ENCODE data around the gene RNF141. TPM values are rescaled to one million over a fixed set of nuclear protein-coding genes. Genes with fewer than 3 reads are reported as not detected.

RNF141 gene
- total and polyA plus RNA-seq, 10 of the 15 experiments (the other 5 are each of a cell fraction or from before 2014, with no cell fraction given): 7.6 to 36.8 (median 13.6) TPM

- no peaks in the 10 kb centered on the region for H3K9me3 ChIP-seq (replicated peaks; ENCODE audit: control insufficient read depth, insufficient read depth, low read length)
- ChIA-PET SMC1A (ENCODE audit: uncharacterized antibody, unreplicated experiment) (interaction anchor here (1.2 to 1.4 kb wide), 2 partner anchors 71 to 98 kb away, joined by 3 to 4 read pairs; no protein-coding TSS in a partner anchor), RAD21 (ENCODE audit: unreplicated experiment) (no interaction called here), POLR2A (no interaction called here), CTCF (interaction anchor here (0.9 to 2.0 kb wide), 5 partner anchors 27 to 139 kb away, joined by 4 to 7 read pairs (median 5); partner anchors contain the start of gene RNF141)
- in situ Hi-C loops (cut with MboI): no loop called here
- BruUV-seq (replicated peaks): TSS peak; percentile 28
- no peaks in the 10 kb centered on the region for H3K27me3 ChIP-seq (replicated peaks in 1 of 2; ENCODE audit: control insufficient read depth in 2 of 2, insufficient read depth in 2 of 2, low read length in 1 of 2)
- no peaks in the 10 kb centered on the region for H4K20me1 ChIP-seq (ENCODE audit: control insufficient read depth, insufficient read depth)
- H3K4me1 ChIP-seq (ENCODE audit: control insufficient read depth, insufficient read depth, low read length): no peaks in the 10 kb centered on the region
- DNase-seq (ENCODE audit: low read depth, low spot score): no peak
- no peak overlapping the region for H3K27ac ChIP-seq (ENCODE audit: control insufficient read depth, insufficient read depth)
- no peaks in the 10 kb centered on the region for H3K36me3 ChIP-seq (ENCODE audit: control insufficient read depth in 2 of 2, insufficient read depth in 2 of 2, low read length in 1 of 2)
- no peak overlapping the region for H3K9ac ChIP-seq (ENCODE audit: control insufficient read depth, insufficient read depth, low read length)
- H3K79me2 ChIP-seq (ENCODE audit: control insufficient read depth, insufficient read depth, low read length): no peaks in the 10 kb centered on the region
- no peak overlapping the region for H3K4me2 ChIP-seq (ENCODE audit: control insufficient read depth, insufficient read depth)
- ATAC-seq: no peak
- FAIRE-seq: no peak
- no peak overlapping the region for H3K4me3 ChIP-seq
- intact Hi-C loops (cut with micrococcal nuclease; ENCODE audit: unreplicated experiment): loop anchor here (5.0 kb wide), 1 partner anchor 138 kb away; no protein-coding TSS in a partner anchor
- 41% methylated on average over 2 of the region's 2 CpGs for whole genome bisulfite sequencing (ENCODE audit: insufficient coverage, insufficient replicate concordance, low lambda C conversion rate, missing lambda C conversion rate)
- H2AFZ ChIP-seq (ENCODE audit: control insufficient read depth, low read depth, low read length): no peak overlapping the region
- no peak for TF ChIP-seq MEF2B (IDR thresholded peaks at IDR 0.05; ENCODE audit: partially characterized antibody, poor library complexity, severe bottlenecking)
- TF ChIP-seq RCOR1 (conservative IDR thresholded peaks at IDR 0.05; ENCODE audit: low read depth, low read length): no peak
- TF ChIP-seq BHLHE40 (IDR thresholded peaks at IDR 0.05; ENCODE audit: borderline replicate concordance in 1 of 2, low read depth in 2 of 2, low read length in 1 of 2): no peak
- TF ChIP-seq PRDM15 (CRISPR knock-in tag; IDR thresholded peaks at IDR 0.05): no peak
- TF ChIP-seq HDAC6 (IDR thresholded peaks at IDR 0.05; ENCODE audit: unreplicated experiment): no peak
- no peak for TF ChIP-seq RAD21 (IDR thresholded peaks at IDR 0.05; ENCODE audit: insufficient read depth, low read depth, low read length)
- no peak for TF ChIP-seq EZH2 (IDR thresholded peaks at IDR 0.05; ENCODE audit: borderline replicate concordance, control insufficient read depth, low read depth, low read length)
- TF ChIP-seq BMI1 (IDR thresholded peaks at IDR 0.05; ENCODE audit: borderline replicate concordance): no peak
- TF ChIP-seq TCF12 (IDR thresholded peaks at IDR 0.05; ENCODE audit: low read depth, low read length): no peak
- TF ChIP-seq ETV6 (conservative IDR thresholded peaks at IDR 0.05 in 1 of 2, IDR thresholded peaks at IDR 0.05 in 1 of 2; ENCODE audit: borderline replicate concordance in 1 of 2, low read depth in 1 of 2): no peak
- TF ChIP-seq NFIC (IDR thresholded peaks at IDR 0.05; ENCODE audit: low read depth, low read length): no peak
- TF ChIP-seq BCL3 (IDR thresholded peaks at IDR 0.05; ENCODE audit: borderline replicate concordance, insufficient read depth, low read depth, low read length, poor library complexity, severe bottlenecking): no peak
- no peak for TF ChIP-seq ZNF217 (IDR thresholded peaks at IDR 0.05)
Observed at GRCh38 chr11:10514202-10514601, 26.8 kb downstream of the RNF141 start.

Measured in GM12878 (cell line).